ENCODE measurements around the gene LIPT1.
"Not testable (repeated sequence)": the region's sequence is repeated elsewhere in the genome, so short reads cannot be mapped to it uniquely, and the experiment has no call there.

The LIPT1 gene

GRCh38 chr2:99180755-99181623 is 26.2 kb downstream of the LIPT1 start, which contains the start of the genes MITD1 and MRPL30:
Gene MITD1, minus strand, starts transcription at chr2:99181058. Its CDS starts 77 bp downstream, at chr2:99180981.
Gene MRPL30, plus strand, starts transcription at chr2:99181184. Its CDS starts 5,020 bp downstream, at chr2:99186204.
- H3K4me1 ChIP-seq (ENCODE audit: insufficient read depth, low read length) = peaks cover 27% of the 10 kb centered on the region
- H3K36me3 ChIP-seq (ENCODE audit: insufficient read depth, low read length) = no peaks in the 10 kb centered on the region
- H3K9me3 ChIP-seq (ENCODE audit: low read length) = no peaks in the 10 kb centered on the region
- peak within 1 kb of the TSS; percentile 76 to 92 for H3K4me3 ChIP-seq (ENCODE audit: low read depth in 1 of 2, low read length in 2 of 2)
- peak within 1 kb of the TSS; percentile 86 for H3K27ac ChIP-seq (ENCODE audit: low read depth, low read length)
- peak within 1 kb of the TSS; percentile 84 for H3K9ac ChIP-seq (ENCODE audit: low read length)
- no peaks in the 10 kb centered on the region for H3K27me3 ChIP-seq (ENCODE audit: control insufficient read depth in 1 of 2, insufficient read depth in 2 of 2, low read length in 2 of 2)

- peak overlapping the region; percentile 84 for H3K9ac ChIP-seq (ENCODE audit: low read length)
- H3K27ac ChIP-seq (ENCODE audit: low read depth, low read length) = peak overlapping the region; percentile 86
- H3K36me3 ChIP-seq (ENCODE audit: insufficient read depth, low read length) = no peaks in the 10 kb centered on the region
- no peaks in the 10 kb centered on the region for H3K9me3 ChIP-seq (ENCODE audit: low read length)
- H3K4me1 ChIP-seq (ENCODE audit: insufficient read depth, low read length) = peaks cover 27% of the 10 kb centered on the region
- H3K27me3 ChIP-seq (ENCODE audit: control insufficient read depth in 1 of 2, insufficient read depth in 2 of 2, low read length in 2 of 2) = no peaks in the 10 kb centered on the region
- H3K4me3 ChIP-seq (ENCODE audit: low read depth in 1 of 2, low read length in 2 of 2) = peak overlapping the region; percentile 76 to 92
Observed at GRCh38 chr2:99181624-99182000, 26.8 kb downstream of the LIPT1 start.

- Histone ChIP-seq H3K36me3 (ENCODE audit: insufficient read depth, low read length) (peaks cover 4% of the 10 kb centered on the region), H3K4me3 (ENCODE audit: low read depth in 1 of 2, low read length in 2 of 2) (no peak overlapping the region), H3K9ac (ENCODE audit: low read length) (no peak overlapping the region), H3K27ac (ENCODE audit: low read depth, low read length) (no peak overlapping the region), H3K9me3 (ENCODE audit: low read length) (no peaks in the 10 kb centered on the region), H3K4me1 (ENCODE audit: insufficient read depth, low read length) (peaks cover 27% of the 10 kb centered on the region), H3K27me3 (ENCODE audit: control insufficient read depth in 1 of 2, insufficient read depth in 2 of 2, low read length in 2 of 2) (no peaks in the 10 kb centered on the region)
Observed at GRCh38 chr2:99183025-99183424, 28.3 kb downstream of the LIPT1 start.

GRCh38 chr2:99184811-99185210 is 30.0 kb downstream of the LIPT1 start:
- no peak overlapping the region for H3K4me3 ChIP-seq (ENCODE audit: low read depth in 1 of 2, low read length in 2 of 2)
- H3K27ac ChIP-seq (ENCODE audit: low read depth, low read length) = no peak overlapping the region
- no peaks in the 10 kb centered on the region for H3K9me3 ChIP-seq (ENCODE audit: low read length)
- H3K9ac ChIP-seq (ENCODE audit: low read length) = no peak overlapping the region
- peaks cover 14% of the 10 kb centered on the region for H3K36me3 ChIP-seq (ENCODE audit: insufficient read depth, low read length)
- peaks cover 17% of the 10 kb centered on the region for H3K4me1 ChIP-seq (ENCODE audit: insufficient read depth, low read length)
- H3K27me3 ChIP-seq (ENCODE audit: control insufficient read depth in 1 of 2, insufficient read depth in 2 of 2, low read length in 2 of 2) = no peaks in the 10 kb centered on the region

- no peak overlapping the region for H3K4me3 ChIP-seq (ENCODE audit: low read depth in 1 of 2, low read length in 2 of 2)
- peaks cover 20% of the 10 kb centered on the region for H3K36me3 ChIP-seq (ENCODE audit: insufficient read depth, low read length)
- no peak overlapping the region for H3K27ac ChIP-seq (ENCODE audit: low read depth, low read length)
- H3K4me1 ChIP-seq (ENCODE audit: insufficient read depth, low read length) = peaks cover 7% of the 10 kb centered on the region
- no peaks in the 10 kb centered on the region for H3K9me3 ChIP-seq (ENCODE audit: low read length)
- no peaks in the 10 kb centered on the region for H3K27me3 ChIP-seq (ENCODE audit: control insufficient read depth in 1 of 2, insufficient read depth in 2 of 2, low read length in 2 of 2)
- no peak overlapping the region for H3K9ac ChIP-seq (ENCODE audit: low read length)
Observed at GRCh38 chr2:99187011-99187410, 32.2 kb downstream of the LIPT1 start.

- Histone ChIP-seq H3K27me3 (ENCODE audit: control insufficient read depth in 1 of 2, insufficient read depth in 2 of 2, low read length in 2 of 2) (no peaks in the 10 kb centered on the region), H3K9ac (ENCODE audit: low read length) (no peak overlapping the region), H3K27ac (ENCODE audit: low read depth, low read length) (no peak overlapping the region), H3K4me3 (ENCODE audit: low read depth in 1 of 2, low read length in 2 of 2) (no peak overlapping the region), H3K9me3 (ENCODE audit: low read length) (no peaks in the 10 kb centered on the region), H3K4me1 (ENCODE audit: insufficient read depth, low read length) (no peaks in the 10 kb centered on the region), H3K36me3 (ENCODE audit: insufficient read depth, low read length) (peaks cover 20% of the 10 kb centered on the region)
Observed at GRCh38 chr2:99188357-99188756, 33.6 kb downstream of the LIPT1 start.

GRCh38 chr2:99190548-99190947 is 35.8 kb downstream of the LIPT1 start:
- no peaks in the 10 kb centered on the region for H3K27me3 ChIP-seq (ENCODE audit: control insufficient read depth in 1 of 2, insufficient read depth in 2 of 2, low read length in 2 of 2)
- H3K4me1 ChIP-seq (ENCODE audit: insufficient read depth, low read length) = no peaks in the 10 kb centered on the region
- no peak overlapping the region for H3K9ac ChIP-seq (ENCODE audit: low read length)
- peaks cover 23% of the 10 kb centered on the region for H3K36me3 ChIP-seq (ENCODE audit: insufficient read depth, low read length)
- no peaks in the 10 kb centered on the region for H3K9me3 ChIP-seq (ENCODE audit: low read length)
- no peak overlapping the region for H3K27ac ChIP-seq (ENCODE audit: low read depth, low read length)
- H3K4me3 ChIP-seq (ENCODE audit: low read depth in 1 of 2, low read length in 2 of 2) = no peak overlapping the region

- not testable (repeated sequence) for H3K9ac ChIP-seq (ENCODE audit: low read length); H3K27ac ChIP-seq (ENCODE audit: low read depth, low read length)
Observed at GRCh38 chr2:99192364-99192763, 37.6 kb downstream of the LIPT1 start.

GRCh38 chr2:99198103-99198841 is 43.5 kb downstream of the LIPT1 start:
- H3K27ac ChIP-seq (ENCODE audit: low read depth, low read length) = no peak overlapping the region

More at GRCh38 chr2:99192364-99192763, 37.6 kb downstream of the LIPT1 start:
- peaks cover 37% of the 10 kb centered on the region for H3K36me3 ChIP-seq (ENCODE audit: insufficient read depth, low read length)
- not testable (repeated sequence) for H3K4me3 ChIP-seq (ENCODE audit: low read depth in 1 of 2, low read length in 2 of 2); H3K27me3 ChIP-seq (ENCODE audit: control insufficient read depth in 1 of 2, insufficient read depth in 2 of 2, low read length in 2 of 2); H3K9me3 ChIP-seq (ENCODE audit: low read length); H3K4me1 ChIP-seq (ENCODE audit: insufficient read depth, low read length)

GRCh38 chr2:99200076-99200800 is 45.5 kb downstream of the LIPT1 start:
- Histone ChIP-seq H3K9ac (ENCODE audit: low read length) (no peak overlapping the region), H3K27ac (ENCODE audit: low read depth, low read length) (no peak overlapping the region), H3K4me1 (ENCODE audit: insufficient read depth, low read length) (no peaks in the 10 kb centered on the region), H3K27me3 (ENCODE audit: control insufficient read depth in 1 of 2, insufficient read depth in 2 of 2, low read length in 2 of 2) (no peaks in the 10 kb centered on the region), H3K4me3 (ENCODE audit: low read depth in 1 of 2, low read length in 2 of 2) (no peak overlapping the region), H3K36me3 (ENCODE audit: insufficient read depth, low read length) (peaks cover 32% of the 10 kb centered on the region), H3K9me3 (ENCODE audit: low read length) (no peaks in the 10 kb centered on the region)

More at GRCh38 chr2:99198103-99198841, 43.5 kb downstream of the LIPT1 start:
- Histone ChIP-seq H3K27me3 (ENCODE audit: control insufficient read depth in 1 of 2, insufficient read depth in 2 of 2, low read length in 2 of 2) (no peaks in the 10 kb centered on the region), H3K9me3 (ENCODE audit: low read length) (no peaks in the 10 kb centered on the region), H3K36me3 (ENCODE audit: insufficient read depth, low read length) (peaks cover 32% of the 10 kb centered on the region), H3K4me1 (ENCODE audit: insufficient read depth, low read length) (no peaks in the 10 kb centered on the region), H3K9ac (ENCODE audit: low read length) (no peak overlapping the region), H3K4me3 (ENCODE audit: low read depth in 1 of 2, low read length in 2 of 2) (no peak overlapping the region)

Measured in muscle layer of colon (tissue), 2 donors.